ENCODE measurements around the gene CSK. TPM values are rescaled to one million over a fixed set of nuclear protein-coding genes. Genes with fewer than 3 reads are reported as not detected.

CSK gene
- total RNA-seq, 1 experiment from 2014 or later = 49.2 TPM

GRCh38 chr15:74780523-74781430, 1.1 kb upstream of the CSK start:
- Histone ChIP-seq H2BK15ac (ENCODE audit: low read depth, low read length) (no peak overlapping the region), H2BK120ac (ENCODE audit: low read depth, low read length, poor library complexity, severe bottlenecking) (no peak overlapping the region), H4K5ac (ENCODE audit: insufficient read length, low read depth, low read length) (no peak overlapping the region), H3K79me1 (ENCODE audit: insufficient read depth, low read depth, low read length, poor library complexity, severe bottlenecking) (no peaks in the 10 kb centered on the region), H3K4ac (ENCODE audit: low read depth, low read length) (no peak overlapping the region), H3K23ac (ENCODE audit: insufficient read length, low read depth, low read length) (no peak overlapping the region), H2BK20ac (ENCODE audit: low read depth, low read length, poor library complexity, severe bottlenecking) (no peak overlapping the region), H3K27me3 (ENCODE audit: insufficient read depth, low read length) (peaks cover 4% of the 10 kb centered on the region; the same call in 1 of the 2 replicates), H3K23me2 (ENCODE audit: insufficient read length, low read depth, low read length, poor library complexity, severe bottlenecking) (peaks cover 11% of the 10 kb centered on the region), H3K27ac (ENCODE audit: insufficient read length, low read depth, low read length) (no peak overlapping the region), H3K14ac (ENCODE audit: insufficient read depth, low read length) (no peak overlapping the region), H3T11ph (ENCODE audit: low read length) (no peak overlapping the region), H3K9ac (ENCODE audit: extremely low read depth, insufficient read length, low read length) (no peak overlapping the region), H3K4me1 (ENCODE audit: insufficient read depth, low read length) (no peaks in the 10 kb centered on the region), H3K56ac (ENCODE audit: insufficient read length, low read depth, low read length) (no peak overlapping the region), H2BK12ac (ENCODE audit: insufficient read length, low read depth, low read length) (no peak overlapping the region), H4K8ac (replicated peaks; ENCODE audit: insufficient read length, low read depth, low read length) (no peak overlapping the region), H3K79me2 (ENCODE audit: insufficient read depth, low read length) (no peaks in the 10 kb centered on the region), H2BK5ac (ENCODE audit: insufficient read length, low read length) (no peak overlapping the region), H3K4me2 (ENCODE audit: insufficient read depth, insufficient read length, low read length) (peak overlapping the region; percentile 91), H3K18ac (ENCODE audit: insufficient read length, low read depth, low read length) (no peak overlapping the region), H2AK5ac (ENCODE audit: insufficient read length, low read length) (no peak overlapping the region), H4K20me1 (ENCODE audit: control insufficient read depth, insufficient read depth, insufficient read length) (no peaks in the 10 kb centered on the region), H4K91ac (ENCODE audit: insufficient read length, low read depth, low read length) (no peak overlapping the region), H2AFZ (ENCODE audit: low read length) (no peak overlapping the region), H3K9me3 (ENCODE audit: control insufficient read depth, low read depth, low read length) (no peaks in the 10 kb centered on the region)
- no peak for TF ChIP-seq CTCF (conservative IDR thresholded peaks at IDR 0.05)
- H3K36me3 Mint-ChIP-seq (ENCODE audit: insufficient read depth in 1 of 3, low read depth in 3 of 3) = peaks cover 0 to 5% (median 4%) of the 10 kb centered on the region in 3 experiments; a peak in 3 of 7 replicates
- peaks cover 35 to 52% of the 10 kb centered on the region in 2 experiments for H3K4me1 Mint-ChIP-seq
- no CpG with 5 or more reads among the region's 16 CpGs for WGBS (ENCODE audit: extremely low coverage, insufficient read length, low lambda C conversion rate)
- H3K27me3 Mint-ChIP-seq (ENCODE audit: low read depth) = peaks cover 34% of the 10 kb centered on the region
- H3K27ac Mint-ChIP-seq = peak overlapping the region in 1 of 3 experiments; percentile 71; a peak in 1 of 7 replicates
- peak overlapping the region; percentile 70 to 85 for H3K4me3 Mint-ChIP-seq
- H3K9me3 Mint-ChIP-seq = no peaks in the 10 kb centered on the region
- DNase-seq = no peak

Data from H9 (cell line).